ENCODE measurements around the gene RMND5A. TPM values are rescaled to one million over a fixed set of nuclear protein-coding genes. Genes with fewer than 3 reads are reported as not detected.

Gene RMND5A
- polyA plus RNA-seq, 1 donor from 2014 or later: 36.3 TPM

DNA sequence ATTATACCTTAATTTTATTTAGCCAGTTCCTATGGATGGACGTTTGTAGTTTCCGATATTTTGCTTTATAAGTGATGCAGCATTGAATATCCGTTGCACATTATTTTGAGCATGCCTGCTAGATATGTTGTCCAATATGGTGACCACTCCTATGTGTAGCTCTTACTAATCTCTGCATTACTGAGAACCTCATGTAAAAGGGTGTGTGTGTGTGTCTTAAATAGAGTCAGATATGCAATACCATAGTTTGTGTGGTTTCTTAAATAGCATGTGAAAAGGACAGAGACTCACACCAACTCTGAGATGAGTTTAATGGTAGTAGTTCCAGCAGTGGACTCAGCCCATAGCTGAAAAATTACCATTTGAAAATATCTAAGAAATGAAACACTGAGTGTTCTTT is 38.3 kb downstream of the RMND5A start:
- TF ChIP-seq EZH2 (IDR thresholded peaks at IDR 0.05; ENCODE audit: borderline replicate concordance, insufficient read depth, low read length, poor library complexity, severe bottlenecking) (no peak), RAD21 (conservative IDR thresholded peaks at IDR 0.05) (no peak), SMC3 (conservative IDR thresholded peaks at IDR 0.05; ENCODE audit: poor library complexity) (no peak), TAF1 (IDR thresholded peaks at IDR 0.05; ENCODE audit: low read depth) (no peak), EP300 (conservative IDR thresholded peaks at IDR 0.05; ENCODE audit: poor library complexity, severe bottlenecking) (no peak), MXI1 (conservative IDR thresholded peaks at IDR 0.05; ENCODE audit: poor library complexity, severe bottlenecking) (no peak), POLR2AphosphoS5 (IDR thresholded peaks at IDR 0.05) (no peak)
- TF ChIP-seq, protein P1, sequence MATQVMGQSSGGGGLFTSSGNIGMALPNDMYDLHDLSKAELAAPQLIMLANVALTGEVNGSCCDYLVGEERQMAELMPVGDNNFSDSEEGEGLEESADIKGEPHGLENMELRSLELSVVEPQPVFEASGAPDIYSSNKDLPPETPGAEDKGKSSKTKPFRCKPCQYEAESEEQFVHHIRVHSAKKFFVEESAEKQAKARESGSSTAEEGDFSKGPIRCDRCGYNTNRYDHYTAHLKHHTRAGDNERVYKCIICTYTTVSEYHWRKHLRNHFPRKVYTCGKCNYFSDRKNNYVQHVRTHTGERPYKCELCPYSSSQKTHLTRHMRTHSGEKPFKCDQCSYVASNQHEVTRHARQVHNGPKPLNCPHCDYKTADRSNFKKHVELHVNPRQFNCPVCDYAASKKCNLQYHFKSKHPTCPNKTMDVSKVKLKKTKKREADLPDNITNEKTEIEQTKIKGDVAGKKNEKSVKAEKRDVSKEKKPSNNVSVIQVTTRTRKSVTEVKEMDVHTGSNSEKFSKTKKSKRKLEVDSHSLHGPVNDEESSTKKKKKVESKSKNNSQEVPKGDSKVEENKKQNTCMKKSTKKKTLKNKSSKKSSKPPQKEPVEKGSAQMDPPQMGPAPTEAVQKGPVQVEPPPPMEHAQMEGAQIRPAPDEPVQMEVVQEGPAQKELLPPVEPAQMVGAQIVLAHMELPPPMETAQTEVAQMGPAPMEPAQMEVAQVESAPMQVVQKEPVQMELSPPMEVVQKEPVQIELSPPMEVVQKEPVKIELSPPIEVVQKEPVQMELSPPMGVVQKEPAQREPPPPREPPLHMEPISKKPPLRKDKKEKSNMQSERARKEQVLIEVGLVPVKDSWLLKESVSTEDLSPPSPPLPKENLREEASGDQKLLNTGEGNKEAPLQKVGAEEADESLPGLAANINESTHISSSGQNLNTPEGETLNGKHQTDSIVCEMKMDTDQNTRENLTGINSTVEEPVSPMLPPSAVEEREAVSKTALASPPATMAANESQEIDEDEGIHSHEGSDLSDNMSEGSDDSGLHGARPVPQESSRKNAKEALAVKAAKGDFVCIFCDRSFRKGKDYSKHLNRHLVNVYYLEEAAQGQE (IDR thresholded peaks at IDR 0.05; ENCODE audit: borderline replicate concordance): no peak
- TF ChIP-seq, protein P2, sequence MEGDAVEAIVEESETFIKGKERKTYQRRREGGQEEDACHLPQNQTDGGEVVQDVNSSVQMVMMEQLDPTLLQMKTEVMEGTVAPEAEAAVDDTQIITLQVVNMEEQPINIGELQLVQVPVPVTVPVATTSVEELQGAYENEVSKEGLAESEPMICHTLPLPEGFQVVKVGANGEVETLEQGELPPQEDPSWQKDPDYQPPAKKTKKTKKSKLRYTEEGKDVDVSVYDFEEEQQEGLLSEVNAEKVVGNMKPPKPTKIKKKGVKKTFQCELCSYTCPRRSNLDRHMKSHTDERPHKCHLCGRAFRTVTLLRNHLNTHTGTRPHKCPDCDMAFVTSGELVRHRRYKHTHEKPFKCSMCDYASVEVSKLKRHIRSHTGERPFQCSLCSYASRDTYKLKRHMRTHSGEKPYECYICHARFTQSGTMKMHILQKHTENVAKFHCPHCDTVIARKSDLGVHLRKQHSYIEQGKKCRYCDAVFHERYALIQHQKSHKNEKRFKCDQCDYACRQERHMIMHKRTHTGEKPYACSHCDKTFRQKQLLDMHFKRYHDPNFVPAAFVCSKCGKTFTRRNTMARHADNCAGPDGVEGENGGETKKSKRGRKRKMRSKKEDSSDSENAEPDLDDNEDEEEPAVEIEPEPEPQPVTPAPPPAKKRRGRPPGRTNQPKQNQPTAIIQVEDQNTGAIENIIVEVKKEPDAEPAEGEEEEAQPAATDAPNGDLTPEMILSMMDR (IDR thresholded peaks at IDR 0.05; ENCODE audit: poor library complexity, severe bottlenecking): no peak
- H3K4me2 ChIP-seq (ENCODE audit: low read length): no peak overlapping the region
- no peaks in the 10 kb centered on the region for H3F3A ChIP-seq (ENCODE audit: insufficient read depth, low read length, poor library complexity, severe bottlenecking)
- no peaks in the 10 kb centered on the region for H3K79me2 ChIP-seq (replicated peaks; ENCODE audit: insufficient read depth, low read length)
- no peaks in the 10 kb centered on the region for H3K9me2 ChIP-seq (ENCODE audit: insufficient read depth, low read length)
- no peaks in the 10 kb centered on the region for H4K20me1 ChIP-seq (ENCODE audit: insufficient read depth)
- peaks cover 3% of the 10 kb centered on the region for H3K36me3 ChIP-seq (ENCODE audit: insufficient read depth, low read length)
- H3K4me3 ChIP-seq (ENCODE audit: low read length): no peak overlapping the region
- H3K27ac ChIP-seq (ENCODE audit: low read length): no peak overlapping the region
- no peak overlapping the region for H2AFZ ChIP-seq (ENCODE audit: low read depth, low read length)
- no peaks in the 10 kb centered on the region for H3K27me3 ChIP-seq (ENCODE audit: insufficient read depth, low read depth, low read length)
- no peak overlapping the region for H3K9ac ChIP-seq (ENCODE audit: low read length)
- no peaks in the 10 kb centered on the region for H3K9me3 ChIP-seq (ENCODE audit: low read length)

DNA sequence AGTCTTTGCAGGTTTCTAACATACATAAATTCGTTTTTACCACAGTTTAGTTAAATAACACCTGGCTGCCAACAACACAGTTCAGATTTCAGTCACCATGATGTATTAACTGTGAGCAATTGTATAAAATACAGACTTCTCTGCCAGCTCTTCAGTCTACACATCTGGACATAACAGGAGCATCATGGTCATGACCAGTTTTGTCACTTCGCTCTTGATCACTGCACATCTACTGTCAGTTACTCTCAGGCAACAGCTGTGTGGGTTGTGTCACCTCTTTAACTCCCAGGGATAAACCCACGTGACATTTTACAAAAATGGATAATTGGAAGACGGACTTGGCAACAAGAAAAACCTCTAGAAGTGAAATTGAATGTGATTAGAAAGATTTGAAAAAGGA is 40.3 kb downstream of the RMND5A start:
- Histone ChIP-seq H3F3A (ENCODE audit: insufficient read depth, low read length, poor library complexity, severe bottlenecking) (no peaks in the 10 kb centered on the region), H4K20me1 (ENCODE audit: insufficient read depth) (no peaks in the 10 kb centered on the region), H3K79me2 (replicated peaks; ENCODE audit: insufficient read depth, low read length) (no peaks in the 10 kb centered on the region), H3K4me2 (ENCODE audit: low read length) (no peak overlapping the region), H2AFZ (ENCODE audit: low read depth, low read length) (no peak overlapping the region), H3K4me3 (ENCODE audit: low read length) (no peak overlapping the region), H3K9me3 (ENCODE audit: low read length) (no peaks in the 10 kb centered on the region), H3K9me2 (ENCODE audit: insufficient read depth, low read length) (no peaks in the 10 kb centered on the region), H3K27ac (ENCODE audit: low read length) (no peak overlapping the region), H3K27me3 (ENCODE audit: insufficient read depth, low read depth, low read length) (no peaks in the 10 kb centered on the region), H3K36me3 (ENCODE audit: insufficient read depth, low read length) (no peaks in the 10 kb centered on the region), H3K9ac (ENCODE audit: low read length) (no peak overlapping the region)
- TF ChIP-seq, protein P2 (IDR thresholded peaks at IDR 0.05; ENCODE audit: poor library complexity, severe bottlenecking): no peak
- TF ChIP-seq SMC3 (conservative IDR thresholded peaks at IDR 0.05; ENCODE audit: poor library complexity) (no peak), EZH2 (IDR thresholded peaks at IDR 0.05; ENCODE audit: borderline replicate concordance, insufficient read depth, low read length, poor library complexity, severe bottlenecking) (no peak), TAF1 (IDR thresholded peaks at IDR 0.05; ENCODE audit: low read depth) (no peak), MXI1 (conservative IDR thresholded peaks at IDR 0.05; ENCODE audit: poor library complexity, severe bottlenecking) (no peak), POLR2AphosphoS5 (IDR thresholded peaks at IDR 0.05) (no peak), EP300 (conservative IDR thresholded peaks at IDR 0.05; ENCODE audit: poor library complexity, severe bottlenecking) (no peak), RAD21 (conservative IDR thresholded peaks at IDR 0.05) (no peak)
- TF ChIP-seq, protein P1 (IDR thresholded peaks at IDR 0.05; ENCODE audit: borderline replicate concordance): no peak

Measured in neural cell (in vitro differentiated cells).